GM10248 (cell line): ENCODE measurements around the gene GOLGA5.

Experiments
- CTCF ChIA-PET: fragments of 300-600 bp; sonication (Branson Sonifier 250); formaldehyde crosslinking; extraction: SDS; loops from one replicate; lab custom pipeline; 2021; ENCODE audit warnings: antibody characterized with exemption; lab: Yijun Ruan, JAX
- POLR2A ChIA-PET: fragments of 350-650 bp; sonication (Branson Sonifier 250); formaldehyde crosslinking; extraction: SDS; loops from one replicate; lab custom pipeline; 2020; ENCODE audit warnings: antibody characterized with exemption; lab: Yijun Ruan, JAX
- DNase-seq: peaks from one replicate; pipeline ENCODE4 v3.0.0; 2012; ENCODE audit errors: extremely low spot score
- CTCF ChIP-seq: IDR thresholded peaks from 2 replicates; pipeline ENCODE4 v1.5.1; 2012; ENCODE audit warnings: mild to moderate bottlenecking, low read depth; ENCODE audit errors: extremely low read depth, missing control alignments, control extremely low read depth

The GOLGA5 gene

GRCh38 chr14:92877757-92878431, 83.8 kb downstream of the GOLGA5 start:
- TF ChIP-seq CTCF, result no peak
- POLR2A ChIA-PET, result no interaction called here
- CTCF ChIA-PET, result interaction anchor here (1.5 kb wide), 1 partner anchor 10 kb away, joined by 3 read pairs; no protein-coding TSS in a partner anchor
- DNase-seq, result no peak

GRCh38 chr14:92880351-92880750, 86.2 kb downstream of the GOLGA5 start:
- CTCF ChIA-PET, result interaction anchor here (1.8 kb wide), 1 partner anchor 50 kb away, joined by 4 read pairs; no protein-coding TSS in a partner anchor
- no peak for DNase-seq
- POLR2A ChIA-PET, result no interaction called here
- no peak for TF ChIP-seq CTCF

GRCh38 chr14:92880851-92881250, 86.7 kb downstream of the GOLGA5 start:
- no peak for DNase-seq
- ChIA-PET CTCF (no interaction called here), POLR2A (no interaction called here)
- TF ChIP-seq CTCF, result peak; percentile 13

GRCh38 chr14:92883066-92883465, 89.0 kb downstream of the GOLGA5 start:
- no peak for TF ChIP-seq CTCF
- ChIA-PET CTCF (no interaction called here), POLR2A (no interaction called here)
- DNase-seq, result no peak

GRCh38 chr14:92884410-92884809, 90.3 kb downstream of the GOLGA5 start:
- ChIA-PET POLR2A (no interaction called here), CTCF (interaction anchor here (1.7 kb wide), 1 partner anchor 18 kb away, joined by 4 read pairs; no protein-coding TSS in a partner anchor)
- DNase-seq, result no peak
- TF ChIP-seq CTCF, result no peak

GRCh38 chr14:92885279-92886061, 91.4 kb downstream of the GOLGA5 start:
- TF ChIP-seq CTCF, result no peak
- ChIA-PET POLR2A (no interaction called here), CTCF (interaction anchor here (1.7 kb wide), 1 partner anchor 19 kb away, joined by 4 read pairs; no protein-coding TSS in a partner anchor)
- DNase-seq, result no peak
